ENCODE measurements around the gene PSD2.
A peak's percentile ranks its signal among the peaks of the same experiment; 100 is the strongest.

The PSD2 gene

DNA sequence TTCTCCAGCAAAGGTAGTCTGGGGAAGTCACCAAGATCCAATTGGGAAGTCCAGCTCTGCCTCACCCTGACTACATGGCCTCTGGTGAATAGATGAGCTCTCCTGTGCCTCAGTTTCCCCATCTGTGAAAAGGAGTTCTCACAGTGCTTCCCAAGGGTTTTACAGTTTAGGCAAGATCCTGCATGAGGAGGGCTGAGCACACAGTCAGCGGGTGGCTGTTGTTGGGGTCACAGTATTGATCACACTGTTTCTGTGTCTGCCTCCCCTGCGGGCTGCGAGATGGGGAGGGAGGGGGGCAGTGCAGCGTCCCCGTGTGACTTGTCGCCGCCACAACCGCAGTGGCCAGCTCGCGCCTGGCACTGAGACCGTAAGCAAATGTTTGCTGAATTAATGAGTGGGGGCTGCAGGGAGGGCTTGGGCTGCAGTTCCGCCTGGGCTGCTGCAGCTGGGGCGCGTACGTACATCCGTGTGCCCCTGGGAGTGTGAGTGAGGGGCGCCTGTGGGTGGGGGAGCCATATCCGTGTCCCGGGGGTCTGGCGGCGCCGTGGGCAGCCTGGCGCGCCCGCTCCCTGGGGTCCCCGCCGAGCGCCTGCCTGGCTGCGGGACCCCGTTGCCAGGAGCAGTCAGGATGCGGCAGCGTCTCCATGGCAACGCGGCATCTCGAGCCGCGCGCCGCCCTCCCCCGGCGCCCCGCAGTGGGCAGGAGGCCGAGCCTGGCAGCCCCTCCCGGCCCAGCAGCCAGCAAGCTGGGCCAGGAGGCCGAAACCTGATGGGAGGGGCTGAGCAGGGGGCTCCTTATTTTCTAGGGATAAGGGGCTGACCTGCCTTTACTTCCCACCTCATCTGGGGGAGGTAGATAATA lies 31.4 kb upstream of the PSD2 start:
- DNase-seq, result no peak

DNA sequence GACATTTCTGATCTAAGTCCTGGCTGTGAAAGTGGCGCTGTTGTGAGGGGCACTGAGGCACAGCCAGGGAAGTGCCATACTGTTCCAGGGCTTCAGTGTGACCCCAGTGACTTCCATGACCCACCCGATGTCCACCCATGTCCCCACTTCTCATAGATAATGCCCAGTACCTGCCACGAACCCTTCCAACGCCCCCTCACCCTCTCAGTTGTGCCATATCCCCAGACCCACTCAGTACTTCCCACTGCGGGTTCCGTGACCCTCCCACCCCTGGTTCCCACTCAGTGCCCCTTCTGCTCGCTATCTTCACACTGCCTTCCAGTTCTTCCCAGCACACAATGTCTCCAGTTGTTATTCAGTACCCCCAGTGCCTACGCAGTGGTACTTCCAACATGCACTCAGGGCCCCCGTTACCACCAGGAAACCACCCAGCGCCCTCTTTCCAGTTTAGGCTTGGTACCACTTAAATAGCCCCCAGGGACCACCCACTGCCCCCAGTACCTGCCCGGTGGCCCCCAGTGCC lies 30.7 kb upstream of the PSD2 start:
- no peak for DNase-seq

GRCh38 chr5:139765409-139766217 lies 30.0 kb upstream of the PSD2 start:
- DNase-seq, result peak; percentile 47

GRCh38 chr5:139767960-139768359 lies 27.6 kb upstream of the PSD2 start:
- no peak for DNase-seq

DNA sequence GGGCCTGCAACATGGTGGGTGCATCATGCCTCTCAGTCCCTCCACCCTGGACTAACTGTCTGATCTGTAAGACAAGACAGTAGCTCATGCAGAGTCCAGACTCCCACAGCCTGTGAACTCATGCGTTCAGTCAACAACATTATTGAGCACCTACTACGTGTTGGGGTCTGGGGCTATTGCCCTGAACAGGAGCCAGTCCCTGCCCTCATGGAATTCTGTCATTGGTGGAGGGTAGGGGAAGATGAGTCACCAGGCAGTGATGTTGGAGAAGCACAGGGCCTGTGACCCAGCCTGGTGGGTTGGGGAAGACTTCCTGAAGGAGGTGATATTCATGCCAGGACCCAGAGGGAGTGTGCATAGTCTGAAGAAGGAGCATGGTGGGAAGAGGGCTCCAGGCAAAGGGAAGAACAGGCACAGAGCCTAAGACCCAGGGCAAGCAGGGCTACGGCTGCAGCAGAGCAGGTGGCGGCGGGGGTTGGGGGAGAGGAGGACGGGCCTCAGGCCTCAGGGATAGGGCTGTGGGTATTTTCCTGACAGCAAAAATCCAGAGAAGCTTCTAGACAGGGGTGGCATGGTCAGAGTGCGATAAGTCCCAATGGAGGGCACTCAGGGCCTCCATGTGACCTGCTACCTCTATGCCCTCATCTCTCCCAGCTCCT lies 26.7 kb upstream of the PSD2 start:
- no peak for DNase-seq

DNA sequence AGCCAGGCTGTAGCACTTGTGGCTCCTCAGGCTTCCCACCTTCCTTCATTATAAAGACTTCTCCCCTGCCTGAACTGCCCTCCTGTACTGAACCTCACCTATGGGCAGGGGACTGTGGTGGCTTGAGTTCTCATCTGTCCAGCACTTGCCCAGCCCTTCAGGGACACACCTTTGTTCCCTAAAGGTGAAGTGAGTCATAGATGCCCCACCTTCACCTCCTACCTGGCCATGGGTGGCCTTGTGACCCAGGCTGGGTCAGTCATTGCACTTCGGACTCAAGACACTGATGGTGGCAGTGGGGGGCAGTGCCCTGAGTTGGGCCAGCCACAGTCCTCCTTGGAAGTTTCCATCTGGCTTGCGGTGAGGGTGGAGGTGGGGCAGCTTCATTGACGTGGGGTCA lies 26.1 kb upstream of the PSD2 start:
- DNase-seq, result no peak

DNA sequence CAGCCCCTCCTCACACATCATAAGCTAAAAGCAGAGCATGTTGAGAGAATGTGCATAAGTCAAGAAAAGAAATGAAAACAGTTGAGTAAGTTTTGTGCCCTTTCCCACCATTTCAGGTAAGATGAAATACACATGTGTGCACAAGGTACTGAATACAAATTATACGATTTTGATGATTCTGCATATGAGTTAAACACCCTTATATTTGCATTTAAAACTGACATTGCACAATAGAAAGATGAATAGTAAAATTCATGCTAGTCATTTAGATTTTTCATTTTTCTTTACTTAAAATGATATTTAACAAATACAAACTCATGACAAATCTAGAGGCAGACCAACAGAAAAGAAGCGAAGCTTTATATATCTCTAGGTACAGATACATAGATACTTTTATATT lies 24.9 kb upstream of the PSD2 start:
- DNase-seq, result no peak

DNA sequence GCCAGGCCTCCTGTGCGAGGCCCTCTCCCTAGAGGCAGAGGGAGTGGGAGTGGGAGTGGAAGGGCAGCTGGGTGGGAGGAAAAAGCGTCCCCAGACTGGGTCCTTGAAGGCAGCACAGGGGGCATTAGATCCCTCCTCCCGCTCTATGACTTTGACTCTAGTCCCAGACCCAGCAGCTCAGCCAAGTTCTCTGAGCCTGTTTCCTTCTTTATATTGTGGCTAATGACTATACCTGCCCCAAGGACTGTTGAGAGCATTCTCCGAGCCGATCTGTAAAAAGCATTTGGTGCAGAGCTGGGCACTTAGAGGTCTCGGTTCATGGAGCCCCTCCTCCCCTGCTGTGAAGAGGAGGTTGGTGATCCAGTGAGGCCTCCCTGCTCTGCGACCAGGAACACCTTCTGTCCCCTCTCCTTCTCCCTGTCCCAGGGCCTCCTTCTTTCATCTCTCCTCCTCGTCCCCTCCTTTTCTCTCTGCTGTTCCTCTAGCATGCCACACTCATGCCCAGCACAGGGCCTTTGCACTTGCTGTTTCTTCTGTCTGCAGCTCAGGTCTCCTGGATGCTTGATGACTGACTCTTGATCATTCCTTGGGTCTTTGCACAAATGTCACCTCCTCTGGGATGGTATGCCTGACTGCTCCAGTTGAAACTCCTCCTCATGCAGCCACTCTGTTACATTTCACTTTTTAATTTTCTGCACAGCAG lies 23.4 kb upstream of the PSD2 start:
- no peak for DNase-seq

DNA sequence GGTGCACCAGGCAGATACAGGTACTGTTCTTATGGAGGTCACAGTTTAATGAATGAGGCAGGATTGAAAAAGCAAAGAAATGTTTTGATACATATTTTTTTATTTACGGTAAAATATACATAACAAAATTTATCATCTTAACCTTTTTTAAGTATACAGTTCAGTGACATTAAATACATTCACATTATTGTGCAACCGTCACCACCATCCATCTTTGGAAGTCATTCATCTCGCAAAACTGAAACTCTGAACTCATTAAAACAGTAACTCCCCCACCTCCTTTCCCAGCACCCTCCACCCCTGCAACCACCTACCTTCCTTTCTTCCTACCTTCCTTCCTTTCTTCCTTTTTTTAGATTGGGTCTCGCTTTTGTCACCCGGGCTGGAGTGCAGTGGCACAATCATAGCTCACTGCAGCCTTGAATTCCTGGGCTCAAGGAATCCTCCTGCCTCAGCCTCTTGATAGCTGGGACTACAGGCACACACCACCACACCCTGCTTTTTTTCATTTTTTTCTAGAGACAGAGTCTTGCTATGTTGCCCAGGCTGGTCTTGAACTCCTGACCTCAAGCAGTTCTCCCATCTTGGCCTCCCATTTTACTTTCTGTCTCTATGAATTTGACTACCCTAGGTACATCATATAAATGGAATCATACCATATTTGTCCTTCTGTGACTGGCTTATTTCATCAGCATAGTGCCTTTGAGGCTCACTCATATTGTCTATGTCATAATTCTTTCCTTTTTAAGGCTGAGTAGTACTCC lies 22.5 kb upstream of the PSD2 start:
- DNase-seq, result peak; percentile 25

GRCh38 chr5:139774980-139775661 lies 20.5 kb upstream of the PSD2 start:
- peak; percentile 65 for DNase-seq

GRCh38 chr5:139775872-139776271 lies 19.7 kb upstream of the PSD2 start:
- no peak for DNase-seq

GRCh38 chr5:139776861-139777260 lies 18.7 kb upstream of the PSD2 start:
- DNase-seq, result no peak

DNA sequence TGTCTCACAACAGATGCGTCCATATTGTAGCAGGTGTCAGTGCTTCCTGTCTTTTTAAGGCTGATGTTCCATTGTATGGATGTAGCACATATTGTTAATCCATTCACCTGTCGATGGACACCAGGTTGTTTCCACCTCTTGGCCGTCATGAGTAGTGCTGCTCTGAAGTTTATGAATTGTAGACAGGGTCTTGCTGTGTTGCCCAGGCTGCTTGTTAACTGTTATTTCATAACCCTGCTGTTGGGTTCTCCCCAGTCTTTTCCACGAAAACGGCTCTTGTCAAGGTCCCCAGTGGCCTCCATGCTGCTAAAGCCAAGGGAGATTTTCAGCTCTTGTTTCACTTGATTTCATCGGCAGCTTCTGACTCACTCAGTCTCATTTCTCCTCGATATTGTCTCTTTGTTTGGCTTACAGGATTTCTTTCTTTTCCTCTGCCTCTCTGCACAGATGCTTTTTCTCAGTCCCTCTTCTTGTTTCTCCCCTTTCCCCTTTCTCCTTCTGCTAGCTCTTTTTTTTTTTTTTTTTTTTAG lies 12.1 kb upstream of the PSD2 start:
- DNase-seq, result no peak

- no peak for DNase-seq
These were observed 11.1 kb upstream of the PSD2 start for GRCh38 chr5:139784488-139784887.

DNA sequence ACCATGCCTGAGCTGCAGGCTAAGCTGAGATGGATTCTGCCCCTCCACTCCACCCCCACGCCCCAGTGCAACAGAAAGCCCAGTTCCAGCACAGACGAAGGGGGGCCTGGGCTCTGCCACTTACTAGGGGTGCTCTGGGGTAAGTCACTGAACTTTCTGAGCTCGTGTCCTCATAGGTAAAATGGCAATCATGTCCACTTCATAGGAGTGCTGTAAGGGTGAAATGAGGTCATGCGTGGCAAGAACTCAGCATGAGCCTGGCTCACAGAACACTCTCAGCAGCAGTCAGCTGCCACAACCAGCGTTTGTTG lies 8.4 kb upstream of the PSD2 start:
- DNase-seq, result no peak

- DNase-seq, result peak; percentile 64
These were observed 7.9 kb upstream of the PSD2 start for GRCh38 chr5:139787568-139788293.

- no peak for DNase-seq
These were observed 7.2 kb upstream of the PSD2 start for GRCh38 chr5:139788294-139788910.

DNA sequence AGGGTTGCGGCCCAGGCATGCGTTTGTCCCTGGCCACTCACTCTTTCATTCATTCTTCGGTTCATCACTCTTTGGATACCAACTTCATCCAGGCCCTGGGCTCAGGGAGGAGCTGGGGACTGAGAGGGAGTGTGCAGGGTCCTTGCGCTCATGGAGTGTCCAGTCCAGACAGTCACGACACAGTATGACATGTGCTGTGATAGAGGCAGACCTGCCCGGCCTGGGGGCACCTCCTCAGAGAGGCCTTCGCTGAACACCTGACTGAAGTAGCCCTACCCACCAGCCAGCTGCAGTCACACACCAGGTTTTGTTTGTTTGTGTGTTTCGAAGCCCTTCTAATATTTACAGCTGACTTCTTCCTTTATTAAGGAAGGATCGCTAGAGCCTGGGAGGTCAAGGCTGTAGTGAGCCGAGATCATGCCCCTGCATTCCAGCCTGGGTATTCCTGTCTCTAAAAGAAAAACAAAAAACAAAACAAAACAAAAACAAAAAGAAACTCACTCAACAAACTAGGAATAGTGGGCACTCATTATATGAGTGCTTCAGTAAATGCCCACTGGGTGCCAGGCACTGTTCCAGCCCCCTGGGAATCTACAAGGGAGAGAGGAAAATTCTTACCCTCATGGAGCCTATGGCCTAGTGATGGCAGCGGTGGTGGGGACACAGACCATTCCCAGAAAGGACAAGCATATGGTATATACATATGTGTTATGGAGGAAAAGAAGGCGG lies 6.3 kb upstream of the PSD2 start:
- DNase-seq, result no peak

GRCh38 chr5:139789845-139790189 lies 5.8 kb upstream of the PSD2 start:
- no peak for DNase-seq

DNA sequence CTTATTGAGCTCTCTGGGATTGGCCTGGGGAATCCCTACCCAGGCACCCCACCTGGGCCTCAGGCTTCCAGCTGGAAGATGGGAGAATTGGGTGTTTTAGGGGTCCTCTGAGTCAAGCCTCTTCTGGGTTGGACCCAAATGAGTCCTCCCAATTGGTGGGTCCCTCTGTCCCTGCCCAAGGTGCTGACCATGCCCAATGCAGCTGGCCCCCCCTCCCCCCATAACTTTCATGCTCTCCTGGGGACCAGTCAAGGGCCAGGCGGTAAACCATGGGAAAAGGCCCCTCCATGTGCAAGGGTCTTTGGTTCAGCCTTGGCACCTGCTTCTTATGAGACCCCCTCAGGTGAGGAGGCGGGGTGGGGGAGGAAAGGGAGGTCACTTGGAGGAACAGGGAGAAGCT lies 3.4 kb upstream of the PSD2 start:
- no peak for DNase-seq
